Subcutaneous adipose tissue (tissue), 4 donors: ENCODE measurements around the gene UNC50. TPM values are rescaled to one million over a fixed set of nuclear protein-coding genes. Genes with fewer than 3 reads are reported as not detected.

Source experiments
- total RNA-seq, 4 donors: library from RNA; depleted of rRNA; stranded (reverse); fragments of >200 nt; gene quantifications; one replicate each; pipeline ENCODE4 v1.1.0, GENCODE V29; 2016
- TF ChIP-seq, protein P1 (sequence below): fragments of 450-650 bp; IDR thresholded peaks from one replicate; pipeline ENCODE4 v1.5.1; 2016; ENCODE audit warnings: low read depth, mild to moderate bottlenecking, control low read depth, antibody characterized with exemption, moderate library complexity

Gene UNC50
- total RNA-seq, 4 donors from 2014 or later, result 34.5 to 58.1 (median 53.0) TPM

DNA sequence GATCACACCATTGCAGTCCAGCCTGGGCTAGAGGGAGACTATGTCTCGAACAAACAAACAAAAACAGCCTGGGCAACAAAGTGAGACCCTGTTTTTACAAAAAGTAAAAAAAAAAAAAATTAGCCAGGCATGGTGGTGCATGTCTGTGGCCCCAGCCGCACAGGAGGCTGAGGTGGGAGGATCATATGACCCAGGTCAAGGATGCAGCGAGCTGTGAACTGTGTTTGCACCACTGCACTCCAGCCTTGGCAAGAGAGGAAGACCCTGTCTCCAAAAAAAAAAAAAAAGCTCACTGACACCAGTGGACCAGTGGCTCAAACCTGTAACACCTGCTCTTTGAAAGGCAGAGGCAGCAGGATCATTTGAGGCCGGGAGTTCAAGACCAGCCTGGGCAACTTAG is 40.1 kb downstream of the UNC50 start:
- TF ChIP-seq, protein P1, sequence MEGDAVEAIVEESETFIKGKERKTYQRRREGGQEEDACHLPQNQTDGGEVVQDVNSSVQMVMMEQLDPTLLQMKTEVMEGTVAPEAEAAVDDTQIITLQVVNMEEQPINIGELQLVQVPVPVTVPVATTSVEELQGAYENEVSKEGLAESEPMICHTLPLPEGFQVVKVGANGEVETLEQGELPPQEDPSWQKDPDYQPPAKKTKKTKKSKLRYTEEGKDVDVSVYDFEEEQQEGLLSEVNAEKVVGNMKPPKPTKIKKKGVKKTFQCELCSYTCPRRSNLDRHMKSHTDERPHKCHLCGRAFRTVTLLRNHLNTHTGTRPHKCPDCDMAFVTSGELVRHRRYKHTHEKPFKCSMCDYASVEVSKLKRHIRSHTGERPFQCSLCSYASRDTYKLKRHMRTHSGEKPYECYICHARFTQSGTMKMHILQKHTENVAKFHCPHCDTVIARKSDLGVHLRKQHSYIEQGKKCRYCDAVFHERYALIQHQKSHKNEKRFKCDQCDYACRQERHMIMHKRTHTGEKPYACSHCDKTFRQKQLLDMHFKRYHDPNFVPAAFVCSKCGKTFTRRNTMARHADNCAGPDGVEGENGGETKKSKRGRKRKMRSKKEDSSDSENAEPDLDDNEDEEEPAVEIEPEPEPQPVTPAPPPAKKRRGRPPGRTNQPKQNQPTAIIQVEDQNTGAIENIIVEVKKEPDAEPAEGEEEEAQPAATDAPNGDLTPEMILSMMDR, result no peak

DNA sequence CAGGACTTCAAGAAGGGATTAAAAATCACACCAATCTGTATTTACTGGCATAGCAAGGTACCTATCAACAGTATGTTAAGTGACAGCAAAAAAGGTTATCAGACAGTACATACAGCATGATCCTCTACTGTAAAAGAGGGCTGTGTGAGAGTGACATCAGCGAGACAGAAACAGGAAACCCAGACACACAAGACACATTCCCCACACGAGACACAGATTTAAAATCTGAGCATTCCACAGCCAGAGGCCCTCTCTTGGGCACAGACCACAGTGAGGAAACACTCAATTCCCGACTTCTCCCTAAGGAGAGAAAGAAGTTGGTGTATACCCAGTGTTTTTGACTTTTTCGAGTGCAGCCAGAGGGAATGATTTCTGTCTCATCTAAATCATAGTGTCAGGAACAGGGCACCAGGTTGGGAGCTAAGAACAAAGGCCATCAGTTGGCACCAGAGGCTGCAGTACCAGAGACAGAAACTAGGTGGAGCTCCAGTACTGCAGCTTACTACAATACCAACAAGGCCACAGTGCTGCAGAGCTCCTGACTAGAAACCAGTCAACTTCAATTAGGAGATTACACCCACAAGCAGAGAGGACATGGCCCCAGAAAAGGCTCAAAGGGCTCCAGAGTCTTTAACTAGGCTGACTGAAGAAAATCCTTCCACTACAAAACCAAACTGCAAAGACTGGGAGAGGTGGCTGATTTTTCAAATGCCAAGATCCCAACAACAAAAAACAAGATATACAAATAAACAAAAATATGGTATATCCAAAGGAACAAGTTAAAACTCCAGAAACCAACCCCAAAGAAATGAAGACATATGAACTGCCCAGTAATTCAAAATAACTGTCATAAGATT is 41.0 kb downstream of the UNC50 start:
- TF ChIP-seq, protein P1, result no peak

DNA sequence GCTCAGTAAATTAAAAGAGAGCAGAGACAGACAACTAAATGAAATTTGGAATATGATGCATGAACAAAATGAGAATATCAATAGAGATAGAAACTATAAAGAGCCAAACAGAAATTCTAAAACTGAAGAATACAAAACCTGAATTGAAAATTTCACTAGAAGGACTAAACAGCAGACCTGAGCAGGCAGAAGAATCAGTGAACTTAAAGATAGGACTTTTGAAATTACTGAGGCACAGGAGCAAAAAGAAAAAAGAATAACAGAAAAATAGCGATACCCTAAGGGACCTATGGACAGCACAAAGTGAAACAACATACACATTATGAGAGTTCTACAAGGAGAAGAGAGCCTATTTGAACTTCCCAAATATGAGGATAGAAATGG is 41.6 kb downstream of the UNC50 start:
- TF ChIP-seq, protein P1, result no peak

DNA sequence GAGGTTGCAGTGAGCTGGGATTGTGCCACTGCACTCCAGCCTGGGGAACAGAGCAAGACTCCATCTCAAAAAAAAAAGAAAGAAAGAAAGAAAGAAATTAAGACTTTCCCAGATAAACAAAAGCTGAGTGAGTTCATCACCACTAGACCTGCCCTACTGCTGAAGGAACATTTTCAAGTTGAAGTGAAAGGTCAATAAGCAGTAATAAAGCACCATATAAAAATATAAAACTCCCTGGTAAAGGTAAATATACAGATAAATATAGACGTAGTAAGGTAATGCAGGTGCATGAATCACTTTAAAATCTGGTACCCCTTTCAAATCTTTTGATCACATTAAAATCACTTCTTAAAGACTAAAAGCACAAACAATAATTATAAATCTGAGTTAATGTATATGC is 42.6 kb downstream of the UNC50 start:
- TF ChIP-seq, protein P1, result no peak

DNA sequence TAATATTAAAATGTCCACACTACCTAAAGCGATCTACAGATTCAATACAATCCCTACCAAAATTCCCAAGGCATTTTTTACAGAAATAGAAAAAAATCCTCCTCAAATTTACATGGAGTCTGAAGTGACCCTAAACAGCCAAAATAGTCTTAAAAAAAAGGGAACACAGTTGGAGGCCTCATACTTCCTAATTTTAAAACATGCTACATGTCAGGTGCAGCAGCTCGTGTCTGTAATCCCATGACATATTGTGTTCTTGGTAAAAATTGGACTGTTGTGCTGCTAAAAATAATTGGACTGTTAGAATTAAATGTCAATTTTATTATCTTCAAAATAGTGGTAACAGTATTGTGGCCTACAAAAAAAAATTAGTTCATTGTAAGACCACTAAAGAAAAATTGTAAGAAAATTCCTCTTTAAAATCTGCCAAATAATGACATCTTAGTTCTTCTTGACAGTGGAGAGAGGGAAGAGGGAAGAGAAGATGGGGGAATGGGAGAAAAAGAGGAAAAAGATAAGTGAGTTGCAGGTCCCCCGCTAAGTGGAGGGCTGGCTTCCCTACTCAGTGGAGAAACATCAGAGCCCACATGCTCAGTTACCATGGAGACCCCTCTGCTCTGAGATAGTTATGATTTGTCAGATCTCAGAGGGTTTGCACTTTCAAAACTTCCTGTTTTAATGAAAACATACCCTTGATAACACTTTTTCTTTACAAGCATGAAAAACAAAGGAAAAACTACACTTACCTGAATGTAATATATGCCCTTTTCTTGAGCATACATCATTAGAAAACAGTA is 46.5 kb downstream of the UNC50 start:
- TF ChIP-seq, protein P1, result no peak

DNA sequence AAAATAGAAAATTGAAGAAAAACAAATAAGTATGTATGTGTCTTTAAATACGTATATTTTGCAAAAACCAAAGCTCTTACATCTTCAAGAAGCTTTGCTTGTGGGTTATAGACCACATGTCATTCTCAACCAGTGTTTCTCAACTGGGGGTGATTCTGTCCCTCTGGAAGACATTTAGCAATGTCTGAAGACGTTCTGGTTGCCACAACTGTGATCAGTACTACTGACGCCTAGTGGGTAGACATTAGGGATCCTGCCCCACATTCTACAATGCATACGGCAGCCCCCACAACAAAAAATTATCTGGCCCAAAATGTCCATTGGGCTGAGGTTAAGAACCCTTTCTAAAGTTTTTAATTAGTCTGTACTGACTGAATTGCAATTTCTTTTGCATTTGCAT is 48.4 kb downstream of the UNC50 start:
- TF ChIP-seq, protein P1, result no peak

DNA sequence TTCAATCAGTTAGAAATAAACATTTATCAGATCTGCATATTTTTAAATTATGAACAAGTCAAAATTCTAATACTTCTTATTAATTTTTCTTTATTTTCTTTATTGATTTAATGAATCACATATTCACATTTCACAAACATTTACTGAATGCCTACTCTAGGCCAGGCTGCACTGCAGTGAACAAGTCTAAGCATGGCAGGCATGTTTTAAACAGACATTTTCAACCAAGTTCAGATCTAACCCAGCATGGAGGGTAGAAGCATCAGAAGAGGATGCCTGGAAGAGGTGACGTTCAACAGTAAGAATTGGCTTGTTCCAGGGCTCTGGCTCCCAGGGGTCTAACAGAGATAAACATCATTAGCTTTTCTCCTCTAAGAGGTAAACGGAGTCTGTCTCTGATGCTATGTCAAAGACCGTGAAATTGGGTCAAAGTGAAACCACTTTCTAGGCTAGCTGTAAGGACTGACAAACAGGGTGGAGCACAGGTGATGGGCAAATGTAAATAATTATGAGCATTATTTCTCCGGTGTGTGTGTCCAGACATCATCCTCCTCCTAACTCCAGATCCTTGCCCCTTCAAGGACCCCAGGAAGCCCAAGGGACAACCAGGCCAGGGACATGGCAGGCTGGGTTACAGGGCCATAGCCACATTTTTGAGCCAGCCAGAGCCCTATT is 50.6 kb downstream of the UNC50 start:
- TF ChIP-seq, protein P1, result no peak
